H1 (cell line): Measurements from ENCODE around the gene SH3GL1. TPM values are rescaled to one million over a fixed set of nuclear protein-coding genes. Genes with fewer than 3 reads are reported as not detected.

Source experiments
- ASH2L ChIP-seq: fragments of 200-600, 300-600 bp; sonication (generic); IDR thresholded peaks from one replicate; pipeline ENCODE4 v1.7.1; 2017; ENCODE audit warnings: low read length
- BACH1 ChIP-seq: IDR thresholded peaks from 2 replicates; pipeline ENCODE4 v1.6.1; 2012; ENCODE audit warnings: low read length, improper control_type of control experiment
- CHD1 ChIP-seq: IDR thresholded peaks from 2 replicates; pipeline ENCODE4 v1.6.1; 2012; ENCODE audit warnings: low read depth, low read length, improper control_type of control experiment
- CTBP2 ChIP-seq: IDR thresholded peaks from 2 replicates; pipeline ENCODE4 v1.7.0; 2011; ENCODE audit warnings: borderline replicate concordance, mild to moderate bottlenecking, moderate library complexity, mixed read lengths, low read length; ENCODE audit not compliant: insufficient read depth, insufficient read length
- GABPA ChIP-seq: IDR thresholded peaks from 2 replicates; pipeline ENCODE4 v1.6.1; 2011; ENCODE audit warnings: mild to moderate bottlenecking, low read length, moderate library complexity, borderline replicate concordance; ENCODE audit not compliant: insufficient read depth
- JUN ChIP-seq: IDR thresholded peaks from 2 replicates; pipeline ENCODE4 v1.6.1; 2011; ENCODE audit warnings: low read depth, mild to moderate bottlenecking, improper control_type of control experiment, low read length
- NRF1 ChIP-seq: IDR thresholded peaks from 2 replicates; pipeline ENCODE4 v1.6.1; 2011; ENCODE audit warnings: mild to moderate bottlenecking, low read depth, low read length, improper control_type of control experiment
- POLR2A ChIP-seq, 2 experiments: IDR thresholded peaks; 1 replicate in 1 of 2; 2 replicates in 1 of 2; pipeline ENCODE4 v1.6.1; 2011; ENCODE audit warnings: low read depth in 2 of 2, low read length in 2 of 2, mild to moderate bottlenecking in 2 of 2; ENCODE audit errors: control extremely low read depth in 1 of 2
- POLR2AphosphoS5 ChIP-seq: IDR thresholded peaks from 2 replicates; pipeline ENCODE4 v1.6.1; 2011; ENCODE audit warnings: low read depth, low read length
- POU5F1 ChIP-seq: IDR thresholded peaks from 2 replicates; pipeline ENCODE4 v1.6.1; 2011; ENCODE audit warnings: low read depth, mild to moderate bottlenecking, low read length, moderate library complexity
- RFX5 ChIP-seq: IDR thresholded peaks from 2 replicates; pipeline ENCODE4 v1.6.1; 2011; ENCODE audit warnings: low read depth, low read length, improper control_type of control experiment, borderline replicate concordance
- SIRT6 ChIP-seq: IDR thresholded peaks from one replicate; pipeline ENCODE4 v1.7.1; 2012; ENCODE audit warnings: low read length, inconsistent platforms
- SP4 ChIP-seq: IDR thresholded peaks from 2 replicates; pipeline ENCODE4 v1.6.1; 2012; ENCODE audit warnings: low read length, inconsistent platforms
- TAF1 ChIP-seq: IDR thresholded peaks from 2 replicates; pipeline ENCODE4 v1.6.1; 2011; ENCODE audit warnings: mild to moderate bottlenecking, low read depth, low read length
- polyA plus RNA-seq, 7 experiments: library from polyadenylated mRNA; depleted of rRNA in 3 of 7; stranded (reverse) in 5 of 7; unstranded in 2 of 7; fragments of >200 nt in 5 of 7; fragments of 200-250 nt in 2 of 7; gene quantifications; 1 replicate in 5 of 7; 2 replicates in 1 of 7; 4 replicates in 1 of 7; pipeline versions ENCODE4 v1.2.1 to v1.2.3, GENCODE V29; 2011 to 2013; ENCODE audit warnings: missing spikeins in 2 of 7, mixed read lengths in 2 of 7
- total RNA-seq: library from RNA; stranded (reverse); fragmentation: NEBNext Ultra II Directional; extraction: Animal tissue kit (Norgen Biotek cat#: 25700); gene quantifications from 2 replicates; pipeline ENCODE4 v1.2.1, GENCODE V29; 2021
- TF ChIP-seq, protein P1 (sequence below), 3 experiments: IDR thresholded peaks; 1 replicate in 2 of 3; 2 replicates in 1 of 3; pipeline versions ENCODE4 v1.5.1 to v1.6.1; 2011; ENCODE audit warnings: low read length in 3 of 3, mild to moderate bottlenecking in 3 of 3, inconsistent platforms in 2 of 3, low read depth in 1 of 3, moderate library complexity in 1 of 3; ENCODE audit not compliant: insufficient read depth in 1 of 3; ENCODE audit errors: control extremely low read depth in 1 of 3
- TF ChIP-seq, protein P2 (sequence below): IDR thresholded peaks from 2 replicates; pipeline ENCODE4 v1.6.1; 2011; ENCODE audit warnings: low read length, improper control_type of control experiment
- TF ChIP-seq, protein P3 (sequence below): IDR thresholded peaks from 2 replicates; pipeline ENCODE4 v1.6.1; 2011; ENCODE audit warnings: low read depth, mild to moderate bottlenecking, low read length; ENCODE audit not compliant: insufficient read depth

Gene SH3GL1
- total and polyA plus RNA-seq, 2 of the 8 experiments (the other 6 are each of a cell fraction or from before 2014, with no cell fraction given) = 81.5 to 102 TPM

DNA sequence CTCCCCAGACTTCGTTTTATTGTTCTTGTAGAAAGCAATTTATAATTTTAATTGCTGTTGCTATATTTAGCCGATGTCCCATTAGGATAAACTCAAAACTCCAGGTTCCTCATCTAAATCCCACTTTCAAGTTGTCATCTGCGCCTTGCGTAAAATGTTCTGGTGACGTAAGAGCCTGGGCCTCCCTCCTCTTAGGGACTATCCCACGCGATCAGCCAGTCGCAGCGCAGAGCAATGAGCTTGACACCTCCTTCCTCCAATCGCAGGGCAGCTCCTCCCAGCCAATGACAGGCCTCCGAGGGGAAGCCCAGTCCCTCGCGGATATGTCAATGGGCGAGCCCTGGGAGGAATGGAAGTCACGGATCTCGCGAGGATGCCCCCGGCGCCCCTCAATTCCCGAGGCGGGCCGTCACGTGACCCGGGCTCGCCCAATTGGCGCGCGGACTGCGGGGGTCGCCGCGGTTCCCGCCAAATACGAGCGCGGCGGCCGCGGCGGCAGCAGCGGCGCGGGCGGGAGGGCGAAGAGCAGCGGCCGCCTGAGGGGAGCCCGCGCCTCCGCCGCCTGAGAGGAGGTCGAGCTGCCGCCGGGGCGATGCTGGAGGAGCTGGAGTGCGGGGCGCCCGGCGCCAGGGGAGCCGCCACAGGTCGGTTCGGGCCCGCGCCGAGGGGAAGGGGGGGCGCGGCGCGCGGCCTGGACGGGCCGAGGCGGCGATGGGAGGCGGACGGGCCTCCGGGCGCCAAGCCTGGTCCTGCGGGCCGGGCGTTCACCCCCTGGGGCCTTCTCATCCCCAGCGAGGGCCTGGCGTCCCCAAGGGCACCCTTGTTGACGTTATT lies 2.0 kb upstream of the SH3GL1 start, which contains the start of gene CHAF1A (continued):
- TF ChIP-seq, protein P1, sequence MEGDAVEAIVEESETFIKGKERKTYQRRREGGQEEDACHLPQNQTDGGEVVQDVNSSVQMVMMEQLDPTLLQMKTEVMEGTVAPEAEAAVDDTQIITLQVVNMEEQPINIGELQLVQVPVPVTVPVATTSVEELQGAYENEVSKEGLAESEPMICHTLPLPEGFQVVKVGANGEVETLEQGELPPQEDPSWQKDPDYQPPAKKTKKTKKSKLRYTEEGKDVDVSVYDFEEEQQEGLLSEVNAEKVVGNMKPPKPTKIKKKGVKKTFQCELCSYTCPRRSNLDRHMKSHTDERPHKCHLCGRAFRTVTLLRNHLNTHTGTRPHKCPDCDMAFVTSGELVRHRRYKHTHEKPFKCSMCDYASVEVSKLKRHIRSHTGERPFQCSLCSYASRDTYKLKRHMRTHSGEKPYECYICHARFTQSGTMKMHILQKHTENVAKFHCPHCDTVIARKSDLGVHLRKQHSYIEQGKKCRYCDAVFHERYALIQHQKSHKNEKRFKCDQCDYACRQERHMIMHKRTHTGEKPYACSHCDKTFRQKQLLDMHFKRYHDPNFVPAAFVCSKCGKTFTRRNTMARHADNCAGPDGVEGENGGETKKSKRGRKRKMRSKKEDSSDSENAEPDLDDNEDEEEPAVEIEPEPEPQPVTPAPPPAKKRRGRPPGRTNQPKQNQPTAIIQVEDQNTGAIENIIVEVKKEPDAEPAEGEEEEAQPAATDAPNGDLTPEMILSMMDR (IDR thresholded peaks at IDR 0.05; ENCODE audit: control extremely low read depth in 1 of 3, insufficient read depth in 1 of 3, low read depth in 1 of 3, low read length in 3 of 3) = no peak
- TF ChIP-seq POU5F1 (no peak), POLR2A (IDR thresholded peaks at IDR 0.05; ENCODE audit: control extremely low read depth in 1 of 2, low read depth in 2 of 2, low read length in 2 of 2) (peak; percentile 76 to 83), CTBP2 (no peak), NRF1 (no peak), CHD1 (no peak), RFX5 (no peak), TAF1 (peak; percentile 91), JUN (no peak), BACH1 (no peak; the same call in 1 of the 2 replicates), SIRT6 (no peak), ASH2L (no peak), SP4 (no peak), GABPA (no peak), POLR2AphosphoS5 (no peak)
- TF ChIP-seq, protein P2, sequence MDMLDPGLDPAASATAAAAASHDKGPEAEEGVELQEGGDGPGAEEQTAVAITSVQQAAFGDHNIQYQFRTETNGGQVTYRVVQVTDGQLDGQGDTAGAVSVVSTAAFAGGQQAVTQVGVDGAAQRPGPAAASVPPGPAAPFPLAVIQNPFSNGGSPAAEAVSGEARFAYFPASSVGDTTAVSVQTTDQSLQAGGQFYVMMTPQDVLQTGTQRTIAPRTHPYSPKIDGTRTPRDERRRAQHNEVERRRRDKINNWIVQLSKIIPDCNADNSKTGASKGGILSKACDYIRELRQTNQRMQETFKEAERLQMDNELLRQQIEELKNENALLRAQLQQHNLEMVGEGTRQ = peak; percentile 97
- TF ChIP-seq, protein P3, sequence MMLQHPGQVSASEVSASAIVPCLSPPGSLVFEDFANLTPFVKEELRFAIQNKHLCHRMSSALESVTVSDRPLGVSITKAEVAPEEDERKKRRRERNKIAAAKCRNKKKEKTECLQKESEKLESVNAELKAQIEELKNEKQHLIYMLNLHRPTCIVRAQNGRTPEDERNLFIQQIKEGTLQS = peak; percentile 82
